Activated CD4-positive, alpha-beta T cell treated with anti-CD3 and anti-CD28 coated beads, Interleukin-2, Interleukin-4, amounts not matched to agents 100 ng/mL and 50 ng/mL, durations not matched to agents 16 hours and 8 hours (primary cell): ENCODE data around the gene XPO4.
"Not testable (repeated sequence)": the region's sequence is repeated elsewhere in the genome, so short reads cannot be mapped to it uniquely, and the experiment has no call there.

ENCODE experiments used
- DNase-seq: peaks from one replicate; pipeline ENCODE4 v3.0.0-alpha.2; 2020; ENCODE audit warnings: low spot score

XPO4 gene

GRCh38 chr13:20787180-20787579 is 115.4 kb downstream of the XPO4 start:
- no peak for DNase-seq

- DNase-seq = no peak
Measured at GRCh38 chr13:20782116-20782708, 120.3 kb downstream of the XPO4 start.

GRCh38 chr13:20780317-20780716 is 122.2 kb downstream of the XPO4 start:
- no peak for DNase-seq

GRCh38 chr13:20779405-20779804 is 123.1 kb downstream of the XPO4 start:
- no peak for DNase-seq

GRCh38 chr13:20778311-20778710 is 124.2 kb downstream of the XPO4 start:
- DNase-seq = no peak

- no peak for DNase-seq
Measured at GRCh38 chr13:20776751-20777150, 125.8 kb downstream of the XPO4 start.

GRCh38 chr13:20775961-20776360 is 126.6 kb downstream of the XPO4 start:
- DNase-seq = no peak

- no peak for DNase-seq
Measured at GRCh38 chr13:20774746-20775145, 127.8 kb downstream of the XPO4 start.

GRCh38 chr13:20773194-20774080 is 129.1 kb downstream of the XPO4 start, which contains the start of gene EEF1AKMT1:
Gene EEF1AKMT1, minus strand, starts transcription at chr13:20773961. Its CDS starts 16,363 bp downstream, at chr13:20757598.
- DNase-seq = peak; percentile 95

GRCh38 chr13:20772401-20773131 is 130.0 kb downstream of the XPO4 start:
- no peak for DNase-seq

GRCh38 chr13:20769834-20770233 is 132.7 kb downstream of the XPO4 start:
- DNase-seq = no peak

GRCh38 chr13:20769091-20769490 is 133.5 kb downstream of the XPO4 start:
- no peak for DNase-seq

- DNase-seq = no peak
Measured at GRCh38 chr13:20767309-20767943, 135.1 kb downstream of the XPO4 start.

GRCh38 chr13:20760872-20761271 is 141.7 kb downstream of the XPO4 start:
- no peak for DNase-seq

- no peak for DNase-seq
Measured at GRCh38 chr13:20754009-20754408, 148.5 kb downstream of the XPO4 start.

GRCh38 chr13:20749377-20749776 is 153.2 kb downstream of the XPO4 start:
- DNase-seq = no peak

GRCh38 chr13:20743830-20744404 is 158.6 kb downstream of the XPO4 start:
- DNase-seq = not testable (repeated sequence)

- DNase-seq = no peak
Measured at GRCh38 chr13:20740021-20740420, 162.5 kb downstream of the XPO4 start.

- no peak for DNase-seq
Measured at GRCh38 chr13:20738616-20739015, 163.9 kb downstream of the XPO4 start.

GRCh38 chr13:20729633-20730585 is 172.6 kb downstream of the XPO4 start:
- no peak for DNase-seq
